HCT116 (cell line): ENCODE results near the gene GLRB. TPM values are rescaled to one million over a fixed set of nuclear protein-coding genes. Genes with fewer than 3 reads are reported as not detected.

Experiments
- ATAC-seq: fragments of 200-7000 bp; cut with Tn5 transposase; 2 replicates; pipeline ENCODE4 v1.9.1; 2020; ENCODE audit warnings: mild to moderate bottlenecking, moderate library complexity
- BruUV-seq: library from RNA; stranded (reverse); fragments of 400-500 nt; replicated peaks from 2 replicates; lab custom pipeline; 2021; lab: Mats Ljungman, UMichigan
- CTCF ChIA-PET: fragments of 300-600 bp; sonication (Branson Sonifier 250); formaldehyde crosslinking; loops from one replicate; lab custom pipeline; 2021; ENCODE audit warnings: antibody characterized with exemption; lab: Charles Lee
- POLR2A ChIA-PET: fragments of 300-600, 350-600 bp; sonication (Branson Sonifier 250); formaldehyde crosslinking; loops from one replicate; lab custom pipeline; 2021; ENCODE audit warnings: antibody characterized with exemption; lab: Charles Lee
- RAD21 ChIA-PET, 2 experiments: fragments of 300-600 bp; sonication (Branson Sonifier 250); formaldehyde crosslinking; loops; one replicate each; lab custom pipeline; 2023; ENCODE audit warnings: low total read pairs in 2 of 2; ENCODE audit not compliant: uncharacterized antibody in 2 of 2, unreplicated experiment in 2 of 2, low non-redundant PET in 1 of 2; lab: Charles Lee
- DNase-seq: peaks from one replicate; pipeline ENCODE4 v3.0.0-alpha.2; 2010; ENCODE audit warnings: low read depth, low spot score
- H2AFZ ChIP-seq: fragments of 200-600 bp; shearing (Covaris generic), sonication (generic); 2 replicates; pipeline ENCODE4 v1.6.1; 2017; ENCODE audit warnings: low read depth, mixed run types, mixed read lengths, antibody characterized with exemption, low read length; ENCODE audit not compliant: poor library complexity, severe bottlenecking
- H3K27ac ChIP-seq: 2 replicates; pipeline ENCODE4 v1.5.1; 2012; ENCODE audit warnings: low read depth, low read length
- H3K27me3 ChIP-seq: fragments of 200-600 bp; sonication (generic); 2 replicates; pipeline ENCODE4 v1.6.1; 2016; ENCODE audit warnings: mixed run types, low read length, mixed read lengths; ENCODE audit not compliant: insufficient read depth
- H3K36me3 ChIP-seq, 2 experiments: fragments of 200-500 bp in 1 of 2; fragments of 200-600 bp in 1 of 2; sonication (Bioruptor generic) in 1 of 2; sonication (generic) in 1 of 2; 2 replicates each; pipeline versions ENCODE4 v1.5.1 to v1.6.1; 2014 to 2016; ENCODE audit warnings: low read length in 2 of 2, inconsistent platforms in 1 of 2, mixed read lengths in 1 of 2, mixed run types in 1 of 2; ENCODE audit not compliant: insufficient read depth in 2 of 2, control insufficient read depth in 1 of 2
- H3K4me1 ChIP-seq, 2 experiments: fragments of 200-600 bp in 1 of 2; sonication (generic) in 1 of 2; 2 replicates each; pipeline versions ENCODE4 v1.5.1 to v1.6.1; 2012 to 2017; ENCODE audit warnings: low read length in 2 of 2, inconsistent platforms in 1 of 2, mild to moderate bottlenecking in 1 of 2, mixed read lengths in 1 of 2, mixed run types in 1 of 2, moderate library complexity in 1 of 2; ENCODE audit not compliant: insufficient read depth in 2 of 2, control insufficient read depth in 1 of 2
- H3K4me2 ChIP-seq: fragments of 200-600 bp; sonication (generic); 2 replicates; pipeline ENCODE4 v1.6.1; 2017; ENCODE audit warnings: mixed run types, low read length, mixed read lengths
- H3K4me3 ChIP-seq, 2 experiments: fragments of 200-600 bp in 1 of 2; sonication (generic) in 1 of 2; replicated peaks in 1 of 2; 2 replicates each; pipeline ENCODE4 v1.5.1; 2011 to 2016; ENCODE audit warnings: low read length in 2 of 2, control low read depth in 1 of 2, low read depth in 1 of 2, mild to moderate bottlenecking in 1 of 2, mixed read lengths in 1 of 2, mixed run types in 1 of 2
- H3K79me2 ChIP-seq: fragments of 200-600 bp; sonication (generic); 2 replicates; pipeline ENCODE4 v1.6.1; 2017; ENCODE audit warnings: mild to moderate bottlenecking, mixed run types, low read length, moderate library complexity, mixed read lengths; ENCODE audit not compliant: insufficient read depth
- H3K9ac ChIP-seq: fragments of 200-600 bp; sonication (generic); 2 replicates; pipeline ENCODE4 v1.6.1; 2016; ENCODE audit warnings: low read length, mixed read lengths
- H3K9me2 ChIP-seq: fragments of 200-600 bp; sonication (generic), shearing (Covaris generic); 2 replicates; pipeline ENCODE4 v1.6.1; 2017; ENCODE audit warnings: mixed run types, mild to moderate bottlenecking, moderate library complexity; ENCODE audit not compliant: insufficient read depth
- H3K9me3 ChIP-seq, 2 experiments: fragments of 200-500 bp in 1 of 2; fragments of 200-600 bp in 1 of 2; sonication (Bioruptor generic) in 1 of 2; sonication (generic) in 1 of 2; 2 replicates each; pipeline ENCODE4 v1.6.1; 2014 to 2017; ENCODE audit warnings: low read length in 2 of 2, mixed read lengths in 2 of 2, inconsistent platforms in 1 of 2, low read depth in 1 of 2, mild to moderate bottlenecking in 1 of 2, mixed run types in 1 of 2, moderate library complexity in 1 of 2; ENCODE audit not compliant: control insufficient read depth in 1 of 2, insufficient read depth in 1 of 2
- H4K20me1 ChIP-seq: fragments of 200-600 bp; sonication (generic), shearing (Covaris generic); 2 replicates; pipeline ENCODE4 v1.6.1; 2017; ENCODE audit warnings: mixed run types, mild to moderate bottlenecking, moderate library complexity; ENCODE audit not compliant: insufficient read depth
- ATF3 ChIP-seq: IDR thresholded peaks from 2 replicates; pipeline ENCODE4 v1.6.1; 2012
- CBX3 ChIP-seq: IDR thresholded peaks from 2 replicates; pipeline ENCODE4 v1.6.1; 2012; ENCODE audit warnings: low read depth
- CTCF ChIP-seq, 3 experiments: fragments of 200-600 bp in 1 of 3; sonication (generic) in 1 of 3; IDR thresholded peaks in 2 of 3; conservative IDR thresholded peaks in 1 of 3; 2 replicates each; pipeline ENCODE4 v1.5.1; 2012 to 2017; ENCODE audit warnings: low read depth in 2 of 3, low read length in 2 of 3, antibody characterized with exemption in 1 of 3, borderline replicate concordance in 1 of 3, control low read depth in 1 of 3, mild to moderate bottlenecking in 1 of 3, mixed read lengths in 1 of 3, mixed run types in 1 of 3, moderate library complexity in 1 of 3; ENCODE audit not compliant: insufficient read depth in 1 of 3
- EZH2phosphoT487 ChIP-seq: fragments of 200-600 bp; IDR thresholded peaks from 2 replicates; pipeline ENCODE4 v1.6.1; 2018; ENCODE audit warnings: antibody characterized with exemption, borderline replicate concordance
- FOSL1 ChIP-seq: IDR thresholded peaks from 2 replicates; pipeline ENCODE4 v1.6.1; 2012; ENCODE audit warnings: low read depth
- JUND ChIP-seq: IDR thresholded peaks from 2 replicates; pipeline ENCODE4 v1.6.1; 2012
- POLR2AphosphoS5 ChIP-seq: IDR thresholded peaks from 2 replicates; pipeline ENCODE4 v1.6.1; 2011; ENCODE audit warnings: mild to moderate bottlenecking, low read depth, low read length, moderate library complexity
- SIN3A ChIP-seq: IDR thresholded peaks from 2 replicates; pipeline ENCODE4 v1.6.1; 2012; ENCODE audit warnings: low read depth
- YY1 ChIP-seq: IDR thresholded peaks from 2 replicates; pipeline ENCODE4 v1.6.1; 2011; ENCODE audit warnings: low read length, low read depth, moderate library complexity, mild to moderate bottlenecking; ENCODE audit not compliant: insufficient replicate concordance; ENCODE audit errors: extremely low read depth
- ZFX ChIP-seq: fragments of 450-650 bp; IDR thresholded peaks from 2 replicates; pipeline ENCODE4 v1.6.1; 2017
- intact Hi-C: fragments of 100-400 bp; cut with micrococcal nuclease; formaldehyde crosslinking; loops from 2 replicates; pipeline ENCODE4 v1.10.0; 2022
- total RNA-seq: library from RNA; stranded (reverse); gene quantifications from one replicate; pipeline ENCODE4 v1.2.1, GENCODE V29; 2021; ENCODE audit not compliant: unreplicated experiment

GLRB gene
- total RNA-seq, 1 experiment from 2014 or later, result not detected

DNA sequence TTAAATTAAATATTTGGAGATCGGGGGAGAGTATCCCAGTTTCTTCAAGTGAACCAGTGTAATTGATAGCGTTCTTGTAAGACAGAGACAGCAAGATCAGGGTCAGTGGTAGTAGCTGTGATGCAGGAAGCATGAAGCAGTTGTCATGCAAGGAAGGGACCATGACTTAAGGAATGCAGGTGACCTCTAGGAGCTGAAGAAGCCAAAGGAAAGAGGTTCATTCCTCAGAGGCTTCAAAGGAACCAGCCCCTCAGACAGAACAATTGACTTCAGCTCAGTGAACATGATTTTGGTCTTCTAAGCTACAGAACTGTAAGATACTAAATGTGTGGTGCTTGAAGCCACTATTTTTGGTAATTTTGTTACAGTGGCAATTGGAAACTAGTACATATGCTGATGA lies 51.6 kb downstream of the GLRB start:
- Histone ChIP-seq H3K79me2 (no peaks in the 10 kb centered on the region), H2AFZ (no peak overlapping the region)

More for the DNA sequence above, 51.6 kb downstream of the GLRB start:
- Histone ChIP-seq H3K27me3 (no peaks in the 10 kb centered on the region), H4K20me1 (no peaks in the 10 kb centered on the region), H3K4me2 (no peak overlapping the region), H3K9me3 (no peaks in the 10 kb centered on the region), H3K4me3 (no peak overlapping the region), H3K27ac (no peak overlapping the region), H3K9ac (no peak overlapping the region), H3K36me3 (no peaks in the 10 kb centered on the region), H3K4me1 (no peaks in the 10 kb centered on the region), H3K9me2 (no peaks in the 10 kb centered on the region)
- TF ChIP-seq EZH2phosphoT487 (no peak), YY1 (no peak), POLR2AphosphoS5 (no peak), FOSL1 (no peak), CBX3 (no peak), ATF3 (no peak), ZFX (no peak), SIN3A (no peak), JUND (no peak), CTCF (IDR thresholded peaks at IDR 0.05 in 2 of 3, conservative IDR thresholded peaks at IDR 0.05 in 1 of 3; ENCODE audit: borderline replicate concordance in 1 of 3, insufficient read depth in 1 of 3, low read depth in 2 of 3, low read length in 2 of 3) (no peak)
- no TSS peak for BruUV-seq
- ChIA-PET POLR2A (no interaction called here), CTCF (no interaction called here), RAD21 (no interaction called here)
- DNase-seq (no peak), ATAC-seq (no peak)
- intact Hi-C loops, result no loop called here
